Fibroblast of skin of right biceps (primary cell): ENCODE data around the gene CFAP46.

Source experiments
- DNase-seq: peaks from one replicate; pipeline ENCODE4 v3.0.0-alpha.2; 2013

Gene CFAP46

GRCh38 chr10:132764108-132764507, 178.3 kb downstream of the CFAP46 start:
- no peak for DNase-seq

- DNase-seq = no peak
These were observed 178.8 kb downstream of the CFAP46 start for GRCh38 chr10:132763545-132763944.

GRCh38 chr10:132762267-132762666, 180.1 kb downstream of the CFAP46 start:
- DNase-seq = no peak

- no peak for DNase-seq
These were observed 180.8 kb downstream of the CFAP46 start for GRCh38 chr10:132761395-132762060.

- DNase-seq = no peak
These were observed 183.5 kb downstream of the CFAP46 start for GRCh38 chr10:132758865-132759264.
